B cell (primary cell): ENCODE results near the gene LDHD. TPM values are rescaled to one million over a fixed set of nuclear protein-coding genes. Genes with fewer than 3 reads are reported as not detected.

Source experiments
- ATAC-seq: fragments of 200-7000 bp; cut with Tn5 transposase; one replicate; pipeline ENCODE4 v1.10.0; 2021; ENCODE audit warnings: low read depth, mild to moderate bottlenecking, moderate number of reproducible peaks, moderate library complexity
- CTCF ChIA-PET: fragments of 350-600 bp; sonication (Branson Sonifier 250); formaldehyde crosslinking; loops from one replicate; lab custom pipeline; 2021; ENCODE audit warnings: antibody characterized with exemption, inconsistent platforms; lab: Charles Lee
- POLR2A ChIA-PET: fragments of 350-600 bp; sonication (Branson Sonifier 250); formaldehyde crosslinking; loops from one replicate; lab custom pipeline; 2021; ENCODE audit warnings: antibody characterized with exemption; lab: Charles Lee
- DNase-seq: peaks from one replicate; pipeline ENCODE4 v3.0.0; 2013
- H2AFZ ChIP-seq: 2 replicates; pipeline ENCODE4 v1.6.1; 2012; ENCODE audit warnings: mild to moderate bottlenecking, low read depth, low read length; ENCODE audit not compliant: insufficient read depth, poor library complexity, severe bottlenecking
- H3K27ac ChIP-seq, 2 donors: 1 replicate in 1 of 2; 2 replicates in 1 of 2; pipeline ENCODE4 v1.5.1; 2012 to 2013; ENCODE audit warnings: low read length in 2 of 2, mild to moderate bottlenecking in 2 of 2, moderate library complexity in 1 of 2
- H3K27me3 ChIP-seq, 4 experiments: fragments of 200-600 bp in 1 of 4; sonication (generic) in 1 of 4; replicated peaks in 1 of 4; 1 replicate in 2 of 4; 2 replicates in 2 of 4; pipeline versions ENCODE4 v1.6.1 to v1.7.0; 2013 to 2016; ENCODE audit warnings: low read length in 3 of 4, mild to moderate bottlenecking in 2 of 4, mixed read lengths in 1 of 4, moderate library complexity in 1 of 4; ENCODE audit not compliant: insufficient read depth in 4 of 4, control insufficient read depth in 3 of 4; ENCODE audit errors: control extremely low read depth in 1 of 4
- H3K36me3 ChIP-seq, 2 experiments: replicated peaks in 1 of 2; 1 replicate in 1 of 2; 2 replicates in 1 of 2; pipeline versions ENCODE4 v1.6.1 to v1.7.1; 2013; ENCODE audit warnings: low read length in 1 of 2; ENCODE audit not compliant: insufficient read depth in 2 of 2, control insufficient read depth in 1 of 2; ENCODE audit errors: control extremely low read depth in 1 of 2, extremely low read depth in 1 of 2
- H3K4me1 ChIP-seq, 2 donors: fragments of 200-600 bp in 1 of 2; sonication (generic) in 1 of 2; 1 replicate in 1 of 2; 2 replicates in 1 of 2; pipeline versions ENCODE4 v1.5.1 to v1.6.1; 2013 to 2017; ENCODE audit warnings: low read length in 2 of 2; ENCODE audit not compliant: control insufficient read depth in 2 of 2, insufficient read depth in 2 of 2
- H3K4me2 ChIP-seq: replicated peaks from 2 replicates; pipeline ENCODE3; 2012; ENCODE audit warnings: mild to moderate bottlenecking, low read depth, low read length; ENCODE audit not compliant: poor library complexity, severe bottlenecking
- H3K4me3 ChIP-seq, 5 experiments: fragments of 200-600 bp in 1 of 5; sonication (generic) in 1 of 5; 1 replicate in 3 of 5; 2 replicates in 2 of 5; pipeline versions ENCODE4 v1.5.1 to v1.7.0; 2011 to 2016; ENCODE audit warnings: low read length in 4 of 5, mild to moderate bottlenecking in 4 of 5, low read depth in 2 of 5, control low read depth in 1 of 5, moderate library complexity in 1 of 5; ENCODE audit not compliant: insufficient read depth in 1 of 5; ENCODE audit errors: control extremely low read depth in 1 of 5, extremely low read depth in 1 of 5
- H3K79me2 ChIP-seq: fragments of 200-600 bp; sonication (generic); one replicate; pipeline ENCODE4 v1.6.0; 2016; ENCODE audit warnings: low read length; ENCODE audit not compliant: control insufficient read depth, insufficient read depth
- H3K9ac ChIP-seq: fragments of 200-600 bp; sonication (generic); 2 replicates; pipeline ENCODE4 v1.6.1; 2017; ENCODE audit warnings: mild to moderate bottlenecking, low read length, moderate library complexity
- H3K9me3 ChIP-seq, 3 donors: one replicate each; pipeline versions ENCODE4 v1.6.1 to v1.7.1; 2013; ENCODE audit warnings: low read length in 2 of 3; ENCODE audit not compliant: control insufficient read depth in 2 of 3, insufficient read depth in 1 of 3; ENCODE audit errors: control extremely low read depth in 1 of 3
- H4K20me1 ChIP-seq: 2 replicates; pipeline ENCODE4 v1.6.0; 2012; ENCODE audit warnings: mild to moderate bottlenecking, low read length; ENCODE audit not compliant: insufficient read depth, control insufficient read depth, poor library complexity, severe bottlenecking
- H3K27ac Mint-ChIP-seq: one replicate; pipeline ENCODE4 v1.8.0; 2021; ENCODE audit warnings: mixed read lengths
- H3K27me3 Mint-ChIP-seq: one replicate; pipeline ENCODE4 v1.8.0; 2021; ENCODE audit warnings: mixed read lengths
- H3K4me1 Mint-ChIP-seq: one replicate; pipeline ENCODE4 v1.8.0; 2021; ENCODE audit warnings: mixed read lengths
- H3K4me3 Mint-ChIP-seq: one replicate; pipeline ENCODE4 v1.8.0; 2021; ENCODE audit warnings: mixed read lengths
- H3K9me3 Mint-ChIP-seq: one replicate; pipeline ENCODE4 v1.8.0; 2022; ENCODE audit warnings: mixed read lengths; ENCODE audit not compliant: insufficient read depth
- CTCF ChIP-seq: fragments of 200-600 bp; IDR thresholded peaks from one replicate; pipeline ENCODE4 v1.8.0; 2022; ENCODE audit warnings: antibody characterized with exemption, mild to moderate bottlenecking
- EZH2 ChIP-seq: IDR thresholded peaks from 2 replicates; pipeline ENCODE4 v1.6.1; 2012; ENCODE audit warnings: borderline replicate concordance, low read depth, mild to moderate bottlenecking, moderate library complexity, low read length; ENCODE audit not compliant: insufficient read depth, poor library complexity, severe bottlenecking
- WGBS: methylation state at CpG from one replicate; pipeline ENCODE4 v1.1.5; 2013; ENCODE audit warnings: missing lambda C conversion rate; ENCODE audit not compliant: insufficient coverage; 5-methylcytosine and 5-hydroxymethylcytosine counted together
- intact Hi-C: fragments of 100-400 bp; cut with micrococcal nuclease; formaldehyde crosslinking; loops from one replicate; pipeline ENCODE4 v1.10.0; 2022
- polyA plus RNA-seq: library from polyadenylated mRNA; depleted of rRNA; stranded (reverse); fragments of >200 nt; gene quantifications from 2 replicates; pipeline ENCODE4 v1.2.3, GENCODE V29; 2012
- total RNA-seq, 2 donors: library from RNA; stranded (reverse); fragments of 120-200 nt in 1 of 2; gene quantifications; 1 replicate in 1 of 2; 2 replicates in 1 of 2; pipeline versions ENCODE4 v1.2.3 to v1.2.4, GENCODE V29; 2013 to 2022

The LDHD gene
- total and polyA plus RNA-seq, 2 donors (not counting 1 experiment from before 2014, with no cell fraction given) = 0.19 TPM; not detected in 1

GRCh38 chr16:75111514-75111940, 5.1 kb downstream of the LDHD start:
- TF ChIP-seq CTCF (peak; percentile 64), EZH2 (no peak)
- Mint-ChIP-seq H3K4me1 (peaks cover 30% of the 10 kb centered on the region), H3K4me3 (no peak overlapping the region), H3K9me3 (no peaks in the 10 kb centered on the region), H3K27me3 (peaks cover 46% of the 10 kb centered on the region), H3K27ac (no peak overlapping the region)
- H3K27me3 ChIP-seq = peaks cover 0 to 75% (median 31%) of the 10 kb centered on the region in 4 experiments
- intact Hi-C loops = loop anchor here (1.0 kb wide), 1 partner anchor 37 kb away; the partner anchor contains the start of gene ZFP1
- no peak overlapping the region for H2AFZ ChIP-seq
- WGBS = 38% methylated on average over 5 of the region's 7 CpGs
- ATAC-seq (no peak), DNase-seq (no peak)
- H3K9ac ChIP-seq = no peak overlapping the region
- peak overlapping the region; percentile 49 for H3K4me2 ChIP-seq
- POLR2A ChIA-PET = no interaction called here
- H4K20me1 ChIP-seq = no peaks in the 10 kb centered on the region
- no peak overlapping the region for H3K4me3 ChIP-seq
- no peaks in the 10 kb centered on the region for H3K36me3 ChIP-seq
- peaks cover 0 to 17% (median 0%) of the 10 kb centered on the region in 3 donors for H3K9me3 ChIP-seq
- CTCF ChIA-PET = interaction anchor here (0.7 to 6.8 kb wide), 22 partner anchors 11 to 402 kb away, joined by 3 to 87 read pairs (median 4); partner anchors contain the start of genes WDR59 and ZNRF1
- H3K27ac ChIP-seq = no peak overlapping the region
- H3K4me1 ChIP-seq = peaks cover 31 to 34% of the 10 kb centered on the region in 2 donors
- H3K79me2 ChIP-seq = no peaks in the 10 kb centered on the region

DNA sequence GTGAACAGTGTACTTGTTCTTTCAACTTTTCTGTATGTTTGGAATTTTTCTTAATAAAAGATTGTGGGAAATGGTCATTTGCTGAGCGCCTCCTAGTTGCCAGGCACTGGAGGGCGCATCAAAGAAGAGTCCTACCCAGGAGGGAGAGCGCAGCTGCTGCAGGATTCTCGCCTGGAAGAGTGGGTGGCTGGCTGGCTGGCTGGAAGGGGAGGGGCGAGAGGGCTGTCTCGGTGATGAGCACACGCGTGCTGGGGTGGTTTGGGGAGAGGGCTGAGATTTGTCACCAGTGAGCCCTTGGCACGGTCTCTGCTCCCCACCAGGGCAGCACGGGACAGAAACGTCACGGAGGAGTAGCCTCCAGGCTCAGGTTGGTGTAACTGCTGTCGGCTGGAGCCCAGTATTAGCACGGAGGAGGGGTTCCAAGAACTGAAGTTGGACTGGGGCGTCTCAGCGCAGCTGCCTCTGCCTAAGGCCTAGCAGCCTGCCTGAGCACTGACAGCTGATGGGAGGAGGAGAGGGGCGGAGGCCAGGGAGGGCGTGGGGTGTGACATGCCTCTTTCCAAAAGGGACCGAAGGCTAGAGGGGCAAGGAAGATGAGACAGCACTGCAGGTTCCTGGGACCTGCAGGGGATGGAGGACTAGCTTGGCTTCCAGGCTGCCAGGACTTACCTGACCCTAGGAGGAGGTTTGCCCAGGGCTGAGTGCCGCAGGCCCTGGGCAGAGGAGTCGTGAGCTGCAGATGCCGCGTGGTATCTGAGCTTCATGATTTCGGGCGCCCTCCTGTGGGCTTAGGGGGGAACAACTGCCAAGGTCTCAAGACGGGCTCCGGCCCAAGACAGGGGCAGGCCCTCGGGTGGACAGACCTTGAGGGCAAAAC, 5.7 kb downstream of the LDHD start:
- no peak overlapping the region for H3K9ac ChIP-seq
- H3K79me2 ChIP-seq = no peaks in the 10 kb centered on the region
- Mint-ChIP-seq H3K9me3 (no peaks in the 10 kb centered on the region), H3K27me3 (peaks cover 50% of the 10 kb centered on the region), H3K27ac (peak overlapping the region; percentile 2), H3K4me3 (peak overlapping the region; percentile 73), H3K4me1 (peaks cover 33% of the 10 kb centered on the region)
- peak overlapping the region in 2 of 5 experiments; percentile 4 to 22 for H3K4me3 ChIP-seq
- peaks cover 0 to 79% (median 34%) of the 10 kb centered on the region in 4 experiments for H3K27me3 ChIP-seq
- peak; percentile 87 for DNase-seq
- no peaks in the 10 kb centered on the region for H4K20me1 ChIP-seq
- 20% methylated on average over 27 of the region's 28 CpGs for WGBS
- H3K4me2 ChIP-seq = peak overlapping the region; percentile 49
- TF ChIP-seq CTCF = peak; percentile 88
- no peak for TF ChIP-seq EZH2
- H2AFZ ChIP-seq = peak overlapping the region; percentile 26
- H3K4me1 ChIP-seq = peaks cover 34 to 38% of the 10 kb centered on the region in 2 donors
- POLR2A ChIA-PET = no interaction called here
- intact Hi-C loops = loop anchor here (1.0 kb wide), 1 partner anchor 37 kb away; the partner anchor contains the start of gene ZFP1
- H3K27ac ChIP-seq = no peak overlapping the region
- peaks cover 0 to 15% (median 0%) of the 10 kb centered on the region in 3 donors for H3K9me3 ChIP-seq
- peak; percentile 85 for ATAC-seq
- no peaks in the 10 kb centered on the region for H3K36me3 ChIP-seq
- CTCF ChIA-PET = interaction anchor here (0.5 to 6.8 kb wide), 25 partner anchors 10 to 401 kb away, joined by 3 to 87 read pairs (median 4); partner anchors contain the start of genes FA2H, WDR59 and ZNRF1
